HUES6 (cell line): ENCODE data around the gene KCNK4.

Experiments used
- H3K27ac ChIP-seq: 2 replicates; pipeline ENCODE4 v1.7.0; 2013; ENCODE audit warnings: low read depth, mild to moderate bottlenecking, low read length, inconsistent platforms
- H3K27me3 ChIP-seq: 2 replicates; pipeline ENCODE4 v1.6.1; 2013; ENCODE audit warnings: low read length; ENCODE audit not compliant: control insufficient read depth, insufficient read depth
- H3K36me3 ChIP-seq: 2 replicates; pipeline ENCODE4 v1.6.1; 2013; ENCODE audit warnings: low read length; ENCODE audit not compliant: control insufficient read depth, insufficient read depth
- H3K4me1 ChIP-seq: 2 replicates; pipeline ENCODE4 v1.6.1; 2013; ENCODE audit warnings: low read length; ENCODE audit not compliant: control insufficient read depth, insufficient read depth
- H3K4me3 ChIP-seq: 2 replicates; pipeline ENCODE4 v1.5.1; 2013; ENCODE audit warnings: low read depth, low read length
- H3K9ac ChIP-seq: one replicate; pipeline ENCODE4 v1.6.1; 2013; ENCODE audit warnings: mild to moderate bottlenecking, low read length
- H3K9me3 ChIP-seq: 2 replicates; pipeline ENCODE4 v1.6.1; 2013; ENCODE audit warnings: low read depth, low read length; ENCODE audit not compliant: control insufficient read depth, insufficient read depth

KCNK4 gene

DNA sequence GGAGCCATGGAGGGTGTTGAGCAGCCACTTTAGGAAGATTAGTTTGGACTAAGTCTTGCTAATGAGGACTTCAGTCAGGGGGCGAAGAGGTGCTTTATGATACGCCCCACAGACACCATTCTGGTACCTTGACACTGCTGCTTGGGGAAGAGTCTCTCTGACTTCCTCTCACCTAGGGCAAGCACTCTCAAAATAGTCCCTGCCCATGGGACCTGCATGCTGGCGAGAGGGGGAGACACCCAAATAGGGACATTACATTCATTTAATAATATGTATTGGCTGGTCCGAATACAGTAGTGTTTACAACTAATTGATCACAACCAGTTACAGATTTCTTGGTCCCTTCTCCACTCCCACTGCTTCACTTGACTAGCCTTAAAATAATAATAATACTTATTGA, 4.7 kb downstream of the KCNK4 start:
- Histone ChIP-seq H3K27me3 (peaks cover 100% of the 10 kb centered on the region), H3K27ac (no peak overlapping the region), H3K36me3 (no peaks in the 10 kb centered on the region), H3K4me1 (peaks cover 13% of the 10 kb centered on the region), H3K9me3 (no peaks in the 10 kb centered on the region), H3K9ac (no peak overlapping the region), H3K4me3 (no peak overlapping the region)

DNA sequence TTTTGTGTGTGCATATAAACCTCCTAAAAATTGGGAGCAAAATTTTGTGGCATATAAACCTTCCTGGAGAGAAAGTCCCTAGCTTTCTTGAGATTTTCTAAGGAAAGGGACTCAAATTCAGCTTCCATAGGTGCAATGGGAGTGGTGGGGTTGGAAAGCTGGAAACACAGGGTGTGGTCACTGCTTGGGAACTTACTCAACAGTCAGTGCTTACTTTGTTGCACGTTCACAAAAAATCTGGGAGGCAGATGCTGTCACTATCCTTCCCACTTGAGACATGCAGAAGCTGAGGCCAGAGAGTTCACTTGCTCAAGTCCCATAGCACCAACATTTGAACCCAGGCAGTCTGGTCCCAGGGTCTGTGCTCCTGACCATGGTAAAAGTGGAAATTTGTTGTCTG, 5.1 kb downstream of the KCNK4 start:
- Histone ChIP-seq H3K27ac (no peak overlapping the region), H3K27me3 (peaks cover 98% of the 10 kb centered on the region)

DNA sequence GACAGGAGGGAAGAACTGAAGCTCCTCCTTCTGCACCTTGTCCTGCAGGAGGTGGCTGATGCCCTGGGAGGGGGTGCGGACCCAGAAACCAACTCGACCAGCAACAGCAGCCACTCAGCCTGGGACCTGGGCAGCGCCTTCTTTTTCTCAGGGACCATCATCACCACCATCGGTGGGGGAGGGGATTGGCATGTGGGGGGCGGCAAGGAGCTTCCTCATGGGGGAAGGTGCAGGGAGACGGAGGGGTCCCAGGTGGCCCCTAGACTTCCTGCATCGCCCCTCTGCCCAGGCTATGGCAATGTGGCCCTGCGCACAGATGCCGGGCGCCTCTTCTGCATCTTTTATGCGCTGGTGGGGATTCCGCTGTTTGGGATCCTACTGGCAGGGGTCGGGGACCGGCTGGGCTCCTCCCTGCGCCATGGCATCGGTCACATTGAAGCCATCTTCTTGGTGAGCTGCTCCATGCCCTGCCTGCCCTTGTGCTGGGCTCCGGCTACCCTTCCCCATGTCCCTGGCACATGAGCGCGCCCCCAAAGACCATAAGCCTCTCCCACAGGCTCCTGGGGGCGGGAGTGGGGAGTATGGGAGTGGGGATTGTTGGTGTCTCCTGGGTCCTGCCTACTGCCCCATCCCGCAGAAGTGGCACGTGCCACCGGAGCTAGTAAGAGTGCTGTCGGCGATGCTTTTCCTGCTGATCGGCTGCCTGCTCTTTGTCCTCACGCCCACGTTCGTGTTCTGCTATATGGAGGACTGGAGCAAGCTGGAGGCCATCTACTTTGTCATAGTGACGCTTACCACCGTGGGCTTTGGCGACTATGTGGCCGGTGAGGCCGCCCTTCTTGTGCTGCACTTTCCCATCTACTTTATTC, 6.0 kb downstream of the KCNK4 start:
- Histone ChIP-seq H3K27ac (no peak overlapping the region), H3K4me3 (no peak overlapping the region), H3K4me1 (peaks cover 11% of the 10 kb centered on the region), H3K27me3 (peaks cover 97% of the 10 kb centered on the region), H3K9ac (no peak overlapping the region), H3K36me3 (no peaks in the 10 kb centered on the region), H3K9me3 (no peaks in the 10 kb centered on the region)

More for the DNA sequence above, 5.1 kb downstream of the KCNK4 start:
- peaks cover 11% of the 10 kb centered on the region for H3K4me1 ChIP-seq
- no peaks in the 10 kb centered on the region for H3K9me3 ChIP-seq
- no peak overlapping the region for H3K9ac ChIP-seq
- no peaks in the 10 kb centered on the region for H3K36me3 ChIP-seq
- H3K4me3 ChIP-seq: no peak overlapping the region

DNA sequence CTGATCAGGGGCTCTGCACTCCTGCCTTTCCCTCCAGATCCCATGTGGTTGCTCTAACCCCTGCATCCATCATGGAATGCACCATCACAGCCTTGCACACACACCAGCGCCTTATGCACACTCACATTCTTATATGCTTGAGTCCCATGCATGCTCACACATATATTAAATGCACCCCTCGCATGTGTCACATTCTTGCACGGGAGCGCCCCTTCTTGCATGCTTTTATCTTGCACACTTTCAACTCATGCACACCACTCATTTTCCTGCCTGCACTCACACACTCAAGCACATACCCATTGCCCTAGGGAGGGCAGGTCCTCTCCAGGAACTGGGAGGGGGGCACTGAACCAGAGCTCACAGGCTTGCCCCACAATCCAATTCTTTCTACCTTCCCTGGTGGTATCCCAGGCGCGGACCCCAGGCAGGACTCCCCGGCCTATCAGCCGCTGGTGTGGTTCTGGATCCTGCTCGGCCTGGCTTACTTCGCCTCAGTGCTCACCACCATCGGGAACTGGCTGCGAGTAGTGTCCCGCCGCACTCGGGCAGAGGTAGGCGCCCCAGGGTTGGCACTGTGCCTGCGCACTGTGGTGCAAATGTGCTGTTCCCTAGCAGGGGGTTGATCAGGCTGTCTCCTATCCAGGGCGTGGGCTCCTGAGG, 6.7 kb downstream of the KCNK4 start:
- H3K4me3 ChIP-seq: no peak overlapping the region
- peaks cover 89% of the 10 kb centered on the region for H3K27me3 ChIP-seq
- H3K9ac ChIP-seq: no peak overlapping the region
- no peak overlapping the region for H3K27ac ChIP-seq
- no peaks in the 10 kb centered on the region for H3K36me3 ChIP-seq
- no peaks in the 10 kb centered on the region for H3K9me3 ChIP-seq
- peaks cover 11% of the 10 kb centered on the region for H3K4me1 ChIP-seq

DNA sequence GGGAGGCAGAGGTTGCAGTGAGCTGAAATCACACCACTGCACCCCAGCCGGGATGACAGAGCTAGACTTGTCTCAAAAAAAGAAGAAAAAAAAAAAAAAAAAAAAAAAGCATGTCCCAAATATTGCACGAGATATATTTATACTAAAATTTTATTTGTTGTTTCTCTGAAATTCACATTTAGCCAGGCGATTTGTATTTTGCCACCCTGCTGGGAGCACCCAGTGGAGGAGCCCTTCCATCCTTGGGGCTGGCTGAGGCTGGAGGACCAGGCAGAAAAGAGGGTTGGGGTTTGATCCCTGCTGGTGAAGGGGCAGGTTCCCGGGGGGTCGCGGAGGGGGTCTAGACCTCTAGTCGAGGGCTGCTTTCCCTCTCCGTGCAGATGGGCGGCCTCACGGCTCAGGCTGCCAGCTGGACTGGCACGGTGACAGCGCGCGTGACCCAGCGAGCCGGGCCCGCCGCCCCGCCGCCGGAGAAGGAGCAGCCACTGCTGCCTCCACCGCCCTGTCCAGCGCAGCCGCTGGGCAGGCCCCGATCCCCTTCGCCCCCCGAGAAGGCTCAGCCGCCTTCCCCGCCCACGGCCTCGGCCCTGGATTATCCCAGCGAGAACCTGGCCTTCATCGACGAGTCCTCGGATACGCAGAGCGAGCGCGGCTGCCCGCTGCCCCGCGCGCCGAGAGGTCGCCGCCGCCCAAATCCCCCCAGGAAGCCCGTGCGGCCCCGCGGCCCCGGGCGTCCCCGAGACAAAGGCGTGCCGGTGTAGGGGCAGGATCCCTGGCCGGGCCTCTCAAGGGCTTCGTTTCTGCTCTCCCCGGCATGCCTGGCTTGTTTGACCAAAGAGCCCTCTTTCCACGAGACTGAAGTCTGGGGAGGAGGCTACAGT, 8.1 kb downstream of the KCNK4 start:
- Histone ChIP-seq H3K27ac (no peak overlapping the region), H3K9ac (no peak overlapping the region), H3K27me3 (peaks cover 75% of the 10 kb centered on the region), H3K9me3 (no peaks in the 10 kb centered on the region), H3K36me3 (no peaks in the 10 kb centered on the region), H3K4me3 (peak overlapping the region; percentile 50), H3K4me1 (peaks cover 15% of the 10 kb centered on the region)

DNA sequence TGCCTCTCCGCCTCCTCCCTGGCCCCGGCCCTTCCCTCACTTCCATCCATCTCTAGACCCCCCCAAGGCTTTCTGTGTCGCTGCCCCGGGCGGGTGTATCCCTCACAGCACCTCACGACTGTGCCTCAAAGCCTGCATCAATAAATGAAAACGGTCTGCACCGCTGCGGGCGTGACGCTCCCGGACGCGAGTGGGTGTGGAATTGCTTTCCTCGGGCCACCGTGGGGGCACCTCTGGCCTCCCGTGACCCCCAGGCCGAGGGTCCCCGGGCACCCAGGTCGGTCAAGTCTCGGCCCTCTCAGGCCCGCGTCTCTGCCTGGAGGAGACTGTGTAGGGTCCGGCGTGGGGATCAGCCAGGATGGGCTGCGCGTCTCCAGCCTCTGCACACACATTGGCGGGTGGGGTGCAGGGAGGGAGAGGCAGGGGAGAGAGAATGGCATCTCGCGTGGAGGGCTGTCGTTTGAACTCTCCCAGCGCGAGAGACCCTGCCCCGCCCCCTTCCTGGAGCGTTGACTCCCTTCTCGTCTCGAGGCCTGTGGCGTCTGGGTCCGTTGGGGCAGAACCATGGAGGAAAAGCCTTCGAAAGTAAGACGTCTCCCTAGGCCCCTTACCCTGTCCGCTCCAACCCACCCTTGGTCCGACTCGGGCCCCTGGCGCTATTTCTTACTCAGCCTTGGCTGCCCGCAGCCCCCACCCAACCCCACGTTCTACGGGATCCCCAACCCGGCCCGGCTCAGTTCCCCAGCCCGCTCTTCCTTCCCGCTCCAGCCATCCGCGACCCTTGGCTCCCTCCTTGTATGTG, 8.9 kb downstream of the KCNK4 start, which contains the start of gene CATSPERZ:
TSS of gene CATSPERZ (plus strand) at position 512 of the 802 bp plus-strand sequence. CDS start at position 565, 53 bp downstream.
- H3K27ac ChIP-seq: no peak within 1 kb of the TSS
- H3K27me3 ChIP-seq: peaks cover 67% of the 10 kb centered on the region
- peaks cover 15% of the 10 kb centered on the region for H3K4me1 ChIP-seq
- no peak within 1 kb of the TSS for H3K9ac ChIP-seq
- no peaks in the 10 kb centered on the region for H3K9me3 ChIP-seq
- no peaks in the 10 kb centered on the region for H3K36me3 ChIP-seq
- H3K4me3 ChIP-seq: peak within 1 kb of the TSS; percentile 50

DNA sequence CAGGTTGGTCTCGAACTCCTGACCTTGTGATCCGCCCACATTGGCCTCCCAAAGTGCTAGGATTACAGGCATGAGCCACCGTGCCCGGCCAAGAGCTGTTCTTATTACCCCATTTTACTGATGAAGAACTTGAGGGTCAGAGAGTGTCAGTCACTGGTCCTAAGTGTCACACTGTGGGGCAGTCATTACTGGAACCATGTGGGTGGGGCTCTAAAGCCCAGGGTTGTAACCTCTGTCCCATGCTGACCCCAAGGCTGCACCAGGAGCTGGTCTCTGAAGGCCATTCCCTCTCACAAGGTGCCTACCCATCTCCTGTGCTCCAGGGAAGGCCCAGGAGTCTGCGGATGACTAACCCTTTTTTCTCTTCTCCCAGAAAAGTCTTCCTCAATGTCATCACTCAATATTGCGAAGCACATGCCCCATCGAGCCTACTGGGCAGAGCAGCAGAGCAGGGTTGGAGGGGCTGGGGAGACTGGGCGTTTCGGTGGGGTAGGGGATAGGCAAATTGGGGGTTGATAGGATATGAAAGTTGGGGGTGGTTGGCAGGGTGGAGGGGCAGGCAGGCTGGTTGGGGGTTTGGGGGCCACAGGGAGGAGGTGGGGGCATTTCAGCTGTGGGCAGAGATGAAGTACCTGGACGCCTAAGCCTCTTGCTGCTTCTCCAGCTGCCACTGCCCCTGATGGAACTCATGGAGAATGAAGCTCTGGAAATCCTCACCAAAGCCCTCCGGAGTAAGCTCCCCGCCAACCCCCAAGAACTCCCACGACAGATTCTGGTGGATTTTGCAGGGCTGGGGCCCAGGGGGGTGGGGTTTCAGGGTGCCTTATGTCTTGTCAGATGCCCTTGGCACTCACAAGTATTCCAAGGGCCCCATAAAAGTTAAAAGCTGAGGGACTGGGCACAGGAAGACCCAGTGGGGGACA, 12.3 kb downstream of the KCNK4 start:
- Histone ChIP-seq H3K27ac (no peak overlapping the region), H3K27me3 (peaks cover 34% of the 10 kb centered on the region), H3K9ac (no peak overlapping the region), H3K4me3 (peak overlapping the region; percentile 70; the same call in 1 of the 2 replicates), H3K4me1 (peaks cover 24% of the 10 kb centered on the region), H3K36me3 (peaks cover 5% of the 10 kb centered on the region; the same call in 1 of the 2 replicates), H3K9me3 (no peaks in the 10 kb centered on the region)

DNA sequence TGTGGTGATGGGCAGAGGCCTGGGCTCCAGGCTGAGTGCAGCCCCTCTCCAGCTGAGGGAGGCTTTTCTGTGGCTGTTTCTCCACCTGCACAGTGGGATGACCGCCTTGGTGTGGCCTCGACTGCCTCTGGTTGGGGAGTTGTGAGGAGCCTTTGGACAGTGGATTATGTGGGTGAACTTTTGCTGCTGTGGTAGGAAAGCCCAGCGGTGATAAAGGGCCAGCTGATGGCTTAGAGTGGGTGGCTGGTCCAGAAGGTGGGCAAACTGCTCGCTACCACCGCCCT, 12.9 kb downstream of the KCNK4 start:
- Histone ChIP-seq H3K9ac (no peak overlapping the region), H3K4me3 (peak overlapping the region; percentile 70), H3K27ac (no peak overlapping the region), H3K4me1 (peaks cover 24% of the 10 kb centered on the region), H3K36me3 (peaks cover 5% of the 10 kb centered on the region; the same call in 1 of the 2 replicates), H3K27me3 (peaks cover 28% of the 10 kb centered on the region), H3K9me3 (no peaks in the 10 kb centered on the region)

DNA sequence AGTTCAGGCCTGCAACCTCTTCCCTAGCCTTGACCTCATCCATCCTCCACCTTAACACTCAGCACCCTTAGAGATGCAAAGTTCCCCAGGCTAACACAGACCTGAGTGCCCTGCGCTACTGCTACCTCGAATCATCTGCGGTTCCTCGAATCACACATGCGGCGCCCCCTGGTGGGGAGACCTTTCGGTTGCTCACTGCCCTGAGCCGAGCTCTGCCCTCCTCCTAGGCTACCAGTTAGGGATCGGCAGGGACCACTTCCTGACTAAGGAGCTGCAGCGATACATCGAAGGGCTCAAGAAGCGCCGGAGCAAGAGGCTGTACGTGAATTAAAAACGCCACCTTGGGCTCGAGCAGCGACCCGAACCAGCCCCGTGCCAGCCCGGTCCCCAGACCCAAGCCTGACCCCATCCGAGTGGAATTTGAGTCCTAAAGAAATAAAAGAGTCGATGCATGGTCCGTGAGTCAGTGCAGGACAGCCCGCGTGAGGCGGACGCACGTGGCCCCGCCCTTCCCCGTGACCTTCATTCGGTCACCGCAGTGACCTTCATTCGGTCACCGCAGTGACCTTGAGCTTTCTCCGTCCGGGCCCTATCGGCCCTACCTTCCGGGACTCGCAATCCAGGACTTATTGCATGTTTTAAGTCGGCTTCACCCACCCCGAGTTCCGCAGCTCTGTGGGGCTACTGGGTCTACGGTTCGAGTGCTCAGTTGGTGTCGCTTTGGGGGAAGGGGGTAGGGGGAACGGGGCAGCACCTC, 13.4 kb downstream of the KCNK4 start:
- Histone ChIP-seq H3K4me1 (peaks cover 24% of the 10 kb centered on the region), H3K36me3 (peaks cover 5% of the 10 kb centered on the region; the same call in 1 of the 2 replicates), H3K27ac (peak overlapping the region; percentile 90), H3K9me3 (no peaks in the 10 kb centered on the region), H3K27me3 (peaks cover 23% of the 10 kb centered on the region), H3K4me3 (peak overlapping the region; percentile 70), H3K9ac (peak overlapping the region; percentile 91)
